ENCODE results near the gene PTPRT.

- TF ChIP-seq, protein P1, sequence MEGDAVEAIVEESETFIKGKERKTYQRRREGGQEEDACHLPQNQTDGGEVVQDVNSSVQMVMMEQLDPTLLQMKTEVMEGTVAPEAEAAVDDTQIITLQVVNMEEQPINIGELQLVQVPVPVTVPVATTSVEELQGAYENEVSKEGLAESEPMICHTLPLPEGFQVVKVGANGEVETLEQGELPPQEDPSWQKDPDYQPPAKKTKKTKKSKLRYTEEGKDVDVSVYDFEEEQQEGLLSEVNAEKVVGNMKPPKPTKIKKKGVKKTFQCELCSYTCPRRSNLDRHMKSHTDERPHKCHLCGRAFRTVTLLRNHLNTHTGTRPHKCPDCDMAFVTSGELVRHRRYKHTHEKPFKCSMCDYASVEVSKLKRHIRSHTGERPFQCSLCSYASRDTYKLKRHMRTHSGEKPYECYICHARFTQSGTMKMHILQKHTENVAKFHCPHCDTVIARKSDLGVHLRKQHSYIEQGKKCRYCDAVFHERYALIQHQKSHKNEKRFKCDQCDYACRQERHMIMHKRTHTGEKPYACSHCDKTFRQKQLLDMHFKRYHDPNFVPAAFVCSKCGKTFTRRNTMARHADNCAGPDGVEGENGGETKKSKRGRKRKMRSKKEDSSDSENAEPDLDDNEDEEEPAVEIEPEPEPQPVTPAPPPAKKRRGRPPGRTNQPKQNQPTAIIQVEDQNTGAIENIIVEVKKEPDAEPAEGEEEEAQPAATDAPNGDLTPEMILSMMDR (IDR thresholded peaks at IDR 0.05) = no peak
- TF ChIP-seq POLR2A (IDR thresholded peaks at IDR 0.05) (no peak), EP300 (IDR thresholded peaks at IDR 0.05; ENCODE audit: low read depth) (no peak), POLR2AphosphoS5 (IDR thresholded peaks at IDR 0.05) (no peak)
Observed at GRCh38 chr20:42399802-42400201, 789.9 kb downstream of the PTPRT start.

Measured in transverse colon (tissue), 4 donors.